MCF 10A (cell line): ENCODE measurements around the gene OR6F1. TPM values are rescaled to one million over a fixed set of nuclear protein-coding genes. Genes with fewer than 3 reads are reported as not detected.
A peak's percentile ranks its signal among the peaks of the same experiment; 100 is the strongest.
"Not testable (repeated sequence)": the region's sequence is repeated elsewhere in the genome, so short reads cannot be mapped to it uniquely, and the experiment has no call there.

Experiments used
- BruUV-seq: library from RNA; stranded (reverse); fragments of 400-500 nt; replicated peaks from 2 replicates; lab custom pipeline; 2021; lab: Mats Ljungman, UMichigan
- CTCF ChIA-PET: fragments of 300-600 bp; sonication (Branson Sonifier 250); formaldehyde crosslinking; extraction: SDS; loops from one replicate; lab custom pipeline; 2021; ENCODE audit warnings: antibody characterized with exemption, inconsistent platforms; lab: Yijun Ruan, JAX
- POLR2A ChIA-PET: fragments of 300-600, 350-650 bp; sonication (Branson Sonifier 250); formaldehyde crosslinking; extraction: SDS; loops from one replicate; lab custom pipeline; 2020; ENCODE audit warnings: antibody characterized with exemption, inconsistent platforms; lab: Yijun Ruan, JAX
- DNase-seq: peaks from one replicate; pipeline ENCODE4 v3.0.0-alpha.2; 2018; ENCODE audit not compliant: unreplicated experiment
- H3K27ac Mint-ChIP-seq: one replicate; pipeline ENCODE4 v1.8.0; 2022; ENCODE audit warnings: mild to moderate bottlenecking, low read depth, mixed read lengths; ENCODE audit not compliant: unreplicated experiment
- H3K27me3 Mint-ChIP-seq: one replicate; pipeline ENCODE4 v1.8.0; 2022; ENCODE audit warnings: mixed read lengths; ENCODE audit not compliant: insufficient read depth, unreplicated experiment
- H3K36me3 Mint-ChIP-seq: one replicate; pipeline ENCODE4 v1.8.0; 2022; ENCODE audit warnings: mild to moderate bottlenecking, moderate library complexity, mixed read lengths; ENCODE audit not compliant: insufficient read depth, unreplicated experiment
- H3K4me1 Mint-ChIP-seq: one replicate; pipeline ENCODE4 v1.8.0; 2022; ENCODE audit warnings: mixed read lengths; ENCODE audit not compliant: insufficient read depth, unreplicated experiment
- H3K4me3 Mint-ChIP-seq: one replicate; pipeline ENCODE4 v1.8.0; 2022; ENCODE audit warnings: mild to moderate bottlenecking, moderate library complexity, mixed read lengths; ENCODE audit not compliant: unreplicated experiment
- H3K9me3 Mint-ChIP-seq: one replicate; pipeline ENCODE4 v1.8.0; 2022; ENCODE audit warnings: mixed read lengths; ENCODE audit not compliant: unreplicated experiment
- intact Hi-C: fragments of 100-400 bp; cut with micrococcal nuclease; formaldehyde crosslinking; loops from 2 replicates; pipeline ENCODE4 v1.14.1; 2022
- total RNA-seq: library from RNA; stranded (reverse); gene quantifications from 2 replicates; pipeline ENCODE4 v1.2.3, GENCODE V29; 2022
- TF ChIP-seq, protein P1 (sequence below): fragments of 200-600 bp; IDR thresholded peaks from one replicate; pipeline ENCODE4 v1.8.0; 2022; ENCODE audit warnings: antibody characterized with exemption, mild to moderate bottlenecking; ENCODE audit not compliant: unreplicated experiment

OR6F1 gene
- total RNA-seq, 1 experiment from 2014 or later: not detected

DNA sequence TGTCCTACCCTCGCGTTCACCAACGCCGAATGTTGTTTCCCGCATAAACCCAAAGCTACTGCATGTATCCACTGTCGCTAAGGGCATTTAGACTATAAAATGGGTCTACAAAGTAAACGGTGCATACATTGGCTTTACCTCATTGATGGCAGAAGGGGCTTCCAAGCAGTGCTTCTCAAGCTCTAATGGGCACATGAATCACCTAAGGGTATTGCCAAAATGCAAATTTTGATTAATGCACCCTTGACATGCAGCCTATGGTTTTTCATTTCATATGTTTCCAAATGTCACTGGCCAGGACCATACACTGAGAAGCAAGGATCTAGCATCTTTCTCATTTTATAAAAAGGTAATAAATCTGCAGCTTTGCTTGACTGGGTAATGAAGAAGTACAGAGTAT, 2.7 kb downstream of the OR6F1 start:
- intact Hi-C loops: no loop called here
- H3K4me3 Mint-ChIP-seq: no peak overlapping the region
- BruUV-seq: no TSS peak
- no peak overlapping the region for H3K27ac Mint-ChIP-seq
- TF ChIP-seq, protein P1, sequence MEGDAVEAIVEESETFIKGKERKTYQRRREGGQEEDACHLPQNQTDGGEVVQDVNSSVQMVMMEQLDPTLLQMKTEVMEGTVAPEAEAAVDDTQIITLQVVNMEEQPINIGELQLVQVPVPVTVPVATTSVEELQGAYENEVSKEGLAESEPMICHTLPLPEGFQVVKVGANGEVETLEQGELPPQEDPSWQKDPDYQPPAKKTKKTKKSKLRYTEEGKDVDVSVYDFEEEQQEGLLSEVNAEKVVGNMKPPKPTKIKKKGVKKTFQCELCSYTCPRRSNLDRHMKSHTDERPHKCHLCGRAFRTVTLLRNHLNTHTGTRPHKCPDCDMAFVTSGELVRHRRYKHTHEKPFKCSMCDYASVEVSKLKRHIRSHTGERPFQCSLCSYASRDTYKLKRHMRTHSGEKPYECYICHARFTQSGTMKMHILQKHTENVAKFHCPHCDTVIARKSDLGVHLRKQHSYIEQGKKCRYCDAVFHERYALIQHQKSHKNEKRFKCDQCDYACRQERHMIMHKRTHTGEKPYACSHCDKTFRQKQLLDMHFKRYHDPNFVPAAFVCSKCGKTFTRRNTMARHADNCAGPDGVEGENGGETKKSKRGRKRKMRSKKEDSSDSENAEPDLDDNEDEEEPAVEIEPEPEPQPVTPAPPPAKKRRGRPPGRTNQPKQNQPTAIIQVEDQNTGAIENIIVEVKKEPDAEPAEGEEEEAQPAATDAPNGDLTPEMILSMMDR: no peak
- DNase-seq: no peak
- CTCF ChIA-PET: interaction anchor here (0.6 to 1.8 kb wide), 4 partner anchors 10 to 102 kb away, joined by 3 to 5 read pairs (median 4); no protein-coding TSS in a partner anchor
- POLR2A ChIA-PET: interaction anchor here (0.6 to 0.8 kb wide), 2 partner anchors 8 to 562 kb away, joined by 3 to 5 read pairs; no protein-coding TSS in a partner anchor
- no peaks in the 10 kb centered on the region for H3K36me3 Mint-ChIP-seq
- H3K27me3 Mint-ChIP-seq: no peaks in the 10 kb centered on the region
- H3K9me3 Mint-ChIP-seq: no peaks in the 10 kb centered on the region
- no peaks in the 10 kb centered on the region for H3K4me1 Mint-ChIP-seq

DNA sequence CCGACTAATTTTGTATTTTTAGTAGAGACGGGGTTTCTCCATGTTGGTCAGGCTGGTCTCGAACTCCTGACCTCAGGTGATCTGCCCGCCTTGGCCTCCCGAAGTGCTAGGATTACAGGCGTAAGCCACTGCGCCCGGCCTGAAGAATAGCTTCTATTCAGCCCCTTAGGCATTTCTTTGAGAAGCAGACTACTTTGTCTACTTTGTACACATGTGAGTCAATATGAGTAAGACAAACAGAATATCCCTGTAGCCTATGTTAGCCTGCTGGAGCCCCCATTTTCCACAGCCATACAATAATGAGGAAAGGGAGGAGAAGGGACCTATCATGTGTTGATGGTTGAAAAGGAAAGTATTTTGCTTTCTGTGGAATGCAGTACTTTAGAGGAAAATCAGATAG, 5.8 kb downstream of the OR6F1 start:
- CTCF ChIA-PET: interaction anchor here (0.7 to 1.2 kb wide), 2 partner anchors 289 to 983 kb away, joined by 3 read pairs; no protein-coding TSS in a partner anchor
- H3K9me3 Mint-ChIP-seq, intact Hi-C loops, H3K27me3 Mint-ChIP-seq, BruUV-seq, DNase-seq, H3K4me1 Mint-ChIP-seq, H3K27ac Mint-ChIP-seq, H3K4me3 Mint-ChIP-seq, H3K36me3 Mint-ChIP-seq: not testable (repeated sequence)
- POLR2A ChIA-PET: interaction anchor here (0.8 kb wide), 1 partner anchor 83 kb away, joined by 3 read pairs; no protein-coding TSS in a partner anchor

DNA sequence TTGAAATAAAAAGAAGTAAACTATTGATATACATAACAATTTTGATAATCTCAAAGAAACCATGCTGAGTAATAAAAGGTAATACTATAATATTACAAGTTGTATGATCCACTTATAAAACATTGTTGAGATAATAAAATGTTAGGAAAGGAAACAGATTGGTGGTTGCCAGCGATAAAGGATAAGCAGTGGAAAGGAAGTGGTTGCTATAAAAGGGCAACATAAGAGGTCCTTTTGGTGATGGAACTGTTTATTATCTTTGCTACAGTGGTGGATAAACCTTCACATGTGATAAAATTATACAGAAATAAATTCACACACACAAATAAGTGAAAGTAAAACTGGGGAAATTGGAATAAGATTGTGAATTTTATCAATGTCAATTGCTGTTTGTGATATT, 15.1 kb downstream of the OR6F1 start:
- intact Hi-C loops: loop anchor here (5.0 kb wide), 1 partner anchor 536 kb away; no protein-coding TSS in a partner anchor
- Mint-ChIP-seq H3K9me3 (peaks cover 6% of the 10 kb centered on the region), H3K27ac (no peak overlapping the region), H3K27me3 (no peaks in the 10 kb centered on the region), H3K4me1 (peaks cover 5% of the 10 kb centered on the region), H3K36me3 (no peaks in the 10 kb centered on the region), H3K4me3 (no peak overlapping the region)
- no TSS peak for BruUV-seq
- TF ChIP-seq, protein P1: no peak
- CTCF ChIA-PET: no interaction called here
- POLR2A ChIA-PET: no interaction called here
- no peak for DNase-seq

DNA sequence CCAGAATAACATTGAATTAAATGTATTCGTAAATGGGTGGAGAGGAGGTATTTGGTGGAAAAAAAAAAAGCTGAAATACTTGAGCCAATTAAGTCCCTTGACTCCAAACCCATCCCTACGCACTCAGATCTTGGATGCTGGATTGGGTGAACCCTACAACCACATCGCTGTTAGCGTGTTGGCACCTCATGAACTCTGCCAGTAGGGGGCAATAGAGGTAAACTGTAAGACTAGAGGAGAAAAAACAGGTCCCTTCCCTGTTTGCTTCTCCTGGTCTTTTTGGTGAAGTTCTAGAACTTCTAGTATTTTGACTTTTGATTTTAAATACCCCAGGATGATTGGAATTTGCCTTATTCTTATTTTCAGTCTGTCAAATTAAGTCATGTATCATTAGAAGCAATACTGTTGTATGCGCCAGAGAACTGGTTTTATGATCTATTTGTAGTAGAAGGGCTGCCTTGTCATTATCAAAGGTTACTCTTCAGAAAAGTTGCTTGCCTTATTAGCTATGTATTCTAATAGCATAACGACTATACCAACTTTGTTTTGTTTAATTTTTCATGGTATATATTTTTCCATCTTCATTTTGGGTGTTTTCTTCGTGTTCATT, 35.1 kb downstream of the OR6F1 start:
- no TSS peak for BruUV-seq
- TF ChIP-seq, protein P1: peak; percentile 99
- H3K4me1 Mint-ChIP-seq: peaks cover 6% of the 10 kb centered on the region
- intact Hi-C loops: loop anchor here (1.0 to 5.0 kb wide), 6 partner anchors 225 to 1126 kb away; partner anchors contain the start of gene OR2T1
- H3K4me3 Mint-ChIP-seq: no peak overlapping the region
- H3K9me3 Mint-ChIP-seq: peaks cover 7% of the 10 kb centered on the region
- H3K36me3 Mint-ChIP-seq: no peaks in the 10 kb centered on the region
- peak; percentile 82 for DNase-seq
- no peaks in the 10 kb centered on the region for H3K27me3 Mint-ChIP-seq
- ChIA-PET CTCF (interaction anchor here (0.6 to 4.0 kb wide), 35 partner anchors 10 to 1245 kb away, joined by 3 to 24 read pairs (median 4); no protein-coding TSS in a partner anchor), POLR2A (no interaction called here)
- no peak overlapping the region for H3K27ac Mint-ChIP-seq
